NCI-H526 (cell line): Measurements from ENCODE around the gene EFR3B.
"Not testable (repeated sequence)": the region's sequence is repeated elsewhere in the genome, so short reads cannot be mapped to it uniquely, and the experiment has no call there.

Source experiments
- DNase-seq, 2 experiments: peaks; one replicate each; lab custom pipeline; 2025; lab: John Stamatoyannopoulos, UW

Gene EFR3B

DNA sequence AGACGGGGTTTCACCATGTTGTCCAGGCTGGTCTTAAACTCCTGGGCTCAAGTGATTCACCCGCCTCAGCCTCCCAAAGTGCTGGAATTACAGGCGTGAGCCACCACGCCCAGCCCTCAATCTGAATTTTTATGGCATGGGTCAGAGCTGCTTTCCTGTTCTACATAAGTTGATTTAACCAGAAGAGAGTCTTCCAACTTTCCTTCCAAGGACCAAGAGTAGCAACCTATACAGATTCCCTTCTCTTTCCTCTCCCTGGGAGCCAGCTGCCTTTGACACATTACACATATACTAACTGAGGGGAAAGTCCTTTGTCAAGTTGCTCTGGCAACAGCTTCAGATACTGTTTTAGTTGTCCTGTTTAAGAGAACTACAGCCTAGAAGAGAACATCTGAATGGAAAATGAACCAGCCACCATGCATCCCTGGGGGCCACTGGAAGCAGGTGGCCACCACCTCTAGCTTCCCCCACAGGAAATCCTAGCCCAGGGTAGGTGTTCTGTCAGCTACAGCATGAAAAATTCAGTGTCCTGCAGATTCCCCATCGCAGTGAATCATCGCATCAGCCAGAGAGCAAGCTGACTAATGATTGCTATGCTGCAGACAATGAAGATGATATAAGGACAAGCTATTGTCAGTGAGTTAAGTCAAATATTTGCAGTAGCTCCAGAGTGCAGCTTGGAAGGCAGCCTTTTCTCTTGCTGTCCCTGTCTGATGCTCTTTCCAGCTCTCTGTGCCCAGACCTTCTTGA, 63.6 kb downstream of the EFR3B start:
- DNase-seq = no peak

DNA sequence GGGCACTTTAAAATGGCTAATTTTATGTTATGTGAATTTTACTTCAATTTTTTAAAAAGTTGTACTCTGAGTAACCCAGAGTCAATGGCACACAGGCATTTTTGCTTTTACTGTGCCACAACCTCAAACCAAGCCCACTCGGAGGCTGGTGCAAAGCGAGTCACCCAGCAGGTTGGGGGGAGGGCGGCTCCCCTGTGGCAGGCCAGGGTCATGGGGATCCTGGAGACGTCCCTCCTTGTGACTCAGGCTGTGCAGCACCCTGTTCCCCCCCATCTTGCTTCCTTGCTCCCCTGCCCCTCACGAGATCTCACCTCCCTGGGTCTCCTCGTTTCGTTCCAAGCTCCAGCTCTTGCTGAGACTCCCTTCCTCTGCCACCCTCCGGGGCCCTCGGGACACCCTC, 67.9 kb downstream of the EFR3B start:
- DNase-seq = no peak

DNA sequence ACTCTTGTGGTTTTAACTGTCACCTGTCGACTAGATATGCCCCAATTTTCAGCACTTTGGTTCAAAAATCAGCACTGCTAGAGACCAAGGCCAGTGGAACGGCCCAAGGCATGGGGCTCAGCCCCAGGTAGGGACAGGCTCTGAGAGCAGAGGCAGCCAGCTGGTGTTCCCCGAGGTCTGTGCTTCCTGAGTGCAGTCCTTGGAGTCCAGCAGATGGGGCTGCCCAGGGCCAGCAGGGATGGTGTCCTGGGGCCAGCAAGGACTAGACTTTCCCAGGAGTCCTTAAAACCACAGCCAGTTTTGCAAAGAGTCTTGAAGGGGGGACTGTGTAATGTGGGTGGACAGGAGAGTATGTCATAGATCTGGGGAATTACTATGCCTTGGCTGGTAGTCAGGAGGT, 70.2 kb downstream of the EFR3B start:
- DNase-seq = no peak

DNA sequence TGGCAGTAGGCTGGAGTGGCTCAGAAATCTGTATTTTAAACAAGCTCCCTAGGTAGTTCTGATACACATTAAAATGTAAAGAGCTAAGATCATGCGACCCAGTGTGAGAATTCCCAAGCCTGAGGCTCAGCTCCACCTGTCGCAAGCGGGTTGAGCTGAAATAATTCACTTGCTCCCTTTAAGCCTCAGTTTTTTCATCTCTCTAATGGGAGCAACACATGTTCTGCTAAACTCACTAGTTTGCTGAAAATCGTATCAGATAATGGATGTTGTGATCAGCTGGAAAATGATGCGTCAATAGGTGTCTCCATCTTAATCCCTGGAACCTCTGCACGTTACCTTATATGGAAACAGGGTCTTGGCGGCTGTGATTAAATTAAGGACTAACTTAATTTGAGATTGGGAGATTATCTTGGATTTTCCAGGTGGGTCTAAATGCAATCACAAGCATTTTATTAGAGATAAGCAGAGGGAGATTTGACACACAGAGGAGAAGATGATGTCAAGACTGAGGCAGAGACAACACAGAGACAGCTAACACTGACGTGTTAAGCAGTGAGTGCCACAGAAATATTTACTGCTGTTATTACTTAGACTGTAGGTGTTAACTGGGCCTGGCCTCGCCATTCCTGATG, 73.5 kb downstream of the EFR3B start:
- DNase-seq = no peak

DNA sequence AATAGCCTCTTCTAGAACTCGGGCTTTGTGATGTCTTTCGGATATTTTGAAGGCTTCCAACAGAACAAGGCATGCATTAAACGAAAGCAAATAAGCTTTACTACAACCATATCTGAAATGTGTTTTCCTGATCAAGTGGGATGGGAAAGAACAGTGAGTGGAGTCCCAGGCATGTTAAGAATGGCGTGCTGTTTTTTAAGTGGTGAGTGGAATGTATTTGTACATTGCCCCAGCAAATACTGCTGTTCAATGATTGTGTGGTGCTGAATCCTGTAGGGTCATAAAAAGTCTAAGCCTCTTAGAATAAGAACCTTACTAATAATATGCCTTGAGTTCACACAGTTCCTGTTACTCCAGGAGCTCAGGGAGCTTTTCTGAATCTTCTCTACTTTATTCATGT, 74.0 kb downstream of the EFR3B start:
- no peak for DNase-seq

DNA sequence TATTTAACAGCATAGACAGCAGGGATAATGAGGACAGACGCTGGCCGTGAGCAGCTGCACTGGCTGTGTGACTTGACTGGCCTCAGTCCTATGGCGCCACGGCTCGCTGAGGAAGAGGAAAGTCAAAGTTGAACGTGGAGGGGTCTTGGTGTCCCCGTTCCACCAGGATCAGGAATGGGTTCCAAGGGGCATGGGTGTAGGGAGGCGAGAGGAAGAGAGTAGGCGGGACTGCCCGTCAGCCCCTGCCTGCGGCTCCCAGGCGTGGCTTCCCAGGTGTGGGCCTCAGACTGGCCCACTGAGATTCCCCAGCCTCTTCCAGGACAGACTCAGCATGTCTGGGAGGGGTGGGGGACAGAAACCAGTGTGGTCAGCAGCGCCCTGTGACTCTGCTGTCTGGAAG, 75.1 kb downstream of the EFR3B start:
- DNase-seq = no peak

DNA sequence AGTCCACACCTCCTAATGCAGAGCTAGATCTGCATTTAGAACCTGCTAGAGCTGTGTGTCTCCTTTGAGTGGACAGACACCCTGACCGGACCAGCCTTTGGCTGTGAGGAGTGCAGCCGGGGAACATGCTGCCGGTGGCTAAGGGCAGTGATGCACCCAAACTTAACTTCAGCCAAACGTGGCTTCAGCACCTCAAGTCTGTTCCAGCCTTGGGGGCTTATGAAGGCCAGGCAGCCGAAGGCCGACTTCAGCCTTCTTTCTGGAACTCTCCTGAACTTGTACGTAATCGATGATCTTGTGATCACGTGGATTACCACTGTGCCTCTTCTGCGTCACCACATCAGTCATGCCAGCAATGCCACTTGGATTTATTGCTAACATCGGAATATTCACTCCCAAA, 77.4 kb downstream of the EFR3B start:
- DNase-seq = no peak

DNA sequence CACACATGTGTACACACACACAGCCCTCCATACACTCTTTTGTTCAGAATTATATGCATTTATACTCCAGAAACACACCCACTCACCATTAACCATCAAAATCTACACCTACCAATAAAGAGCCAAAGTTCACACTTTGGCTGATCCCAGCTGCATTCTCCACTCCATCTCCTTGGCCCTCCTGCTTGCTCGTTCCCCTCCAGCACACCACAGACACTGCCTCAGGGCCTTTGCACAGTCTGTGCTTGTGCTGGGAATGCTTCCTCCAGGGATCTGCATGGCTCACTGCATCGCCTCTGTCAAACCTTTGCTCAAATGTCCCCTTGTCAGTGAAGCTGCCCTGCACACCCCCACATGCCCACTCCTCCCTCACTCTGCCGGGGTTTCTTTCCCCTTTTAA, 80.5 kb downstream of the EFR3B start:
- DNase-seq = no peak

DNA sequence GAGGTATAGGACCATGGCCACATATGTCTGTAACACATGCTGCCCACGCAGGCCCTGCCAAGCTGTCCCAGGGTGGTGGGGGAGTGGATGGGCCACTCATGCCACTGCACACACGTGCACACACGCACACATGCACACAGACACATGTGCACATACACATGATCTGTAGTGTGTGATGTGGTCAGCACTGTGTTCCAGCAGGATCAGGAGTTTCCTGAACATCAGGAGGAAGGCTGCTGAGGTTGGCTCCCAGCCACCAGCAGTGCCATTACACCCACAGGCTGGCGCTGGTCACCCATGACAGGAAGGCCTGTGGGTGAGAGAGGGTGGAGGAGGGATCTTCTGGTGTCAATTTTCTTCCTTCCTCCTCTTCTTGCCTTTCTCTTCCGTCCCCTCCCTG, 81.8 kb downstream of the EFR3B start:
- DNase-seq = no peak

DNA sequence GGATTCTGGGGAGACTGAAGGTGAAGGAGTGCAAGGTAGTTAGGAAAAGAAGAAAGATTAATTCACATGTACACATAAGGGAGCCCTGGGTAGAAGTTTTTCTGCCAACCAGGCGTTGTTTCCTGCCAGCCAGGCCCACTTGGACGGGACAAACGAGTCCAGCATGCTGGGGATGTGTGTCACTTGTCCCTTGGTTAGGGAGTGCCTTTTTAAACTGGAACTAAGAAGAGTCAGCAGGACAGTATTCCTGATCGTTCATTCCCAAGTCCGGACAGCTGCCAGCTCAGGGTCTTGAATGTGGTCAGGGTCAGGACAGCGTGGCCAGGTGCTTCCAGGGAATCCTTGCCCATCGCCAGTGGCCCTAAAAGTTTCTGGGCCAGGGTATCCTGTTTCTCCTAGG, 83.3 kb downstream of the EFR3B start:
- DNase-seq = no peak

DNA sequence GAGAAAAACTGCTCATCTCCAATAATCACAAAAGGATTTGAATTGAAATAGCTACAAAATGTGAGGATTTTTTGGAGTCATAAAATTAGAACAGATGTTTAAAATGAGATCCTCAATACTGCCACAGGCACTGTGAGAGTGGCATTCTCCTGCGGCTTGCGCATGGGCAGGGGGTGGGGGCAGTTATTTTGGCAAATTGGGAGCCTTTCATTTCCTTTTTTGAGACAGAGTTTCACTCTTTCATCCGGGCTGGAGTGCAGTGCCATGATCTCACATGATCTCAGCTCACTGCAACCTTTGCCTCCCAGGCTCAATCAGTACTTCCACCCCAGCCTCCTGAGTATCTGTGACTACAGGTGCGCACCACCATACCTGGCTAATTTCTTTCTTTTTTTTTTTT, 84.1 kb downstream of the EFR3B start:
- DNase-seq = no peak

DNA sequence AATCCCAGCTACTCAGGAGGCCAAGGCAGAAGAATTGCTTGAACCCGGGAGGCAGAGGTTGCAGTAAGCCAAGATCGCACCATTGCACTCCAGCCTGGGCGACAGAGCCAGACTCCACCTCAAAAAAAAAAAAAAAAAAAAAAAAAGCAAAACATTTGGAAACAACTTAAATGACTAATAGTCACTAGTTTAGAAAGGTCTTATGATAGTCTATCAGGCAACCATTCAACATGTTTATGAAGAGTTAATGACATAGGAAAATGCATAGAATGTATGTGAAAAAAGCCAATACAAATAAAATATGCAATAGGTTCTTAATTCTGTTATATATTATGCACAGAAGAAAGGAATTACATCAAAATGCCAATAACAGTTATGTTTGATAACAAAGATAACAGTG, 85.2 kb downstream of the EFR3B start:
- not testable (repeated sequence) for DNase-seq

DNA sequence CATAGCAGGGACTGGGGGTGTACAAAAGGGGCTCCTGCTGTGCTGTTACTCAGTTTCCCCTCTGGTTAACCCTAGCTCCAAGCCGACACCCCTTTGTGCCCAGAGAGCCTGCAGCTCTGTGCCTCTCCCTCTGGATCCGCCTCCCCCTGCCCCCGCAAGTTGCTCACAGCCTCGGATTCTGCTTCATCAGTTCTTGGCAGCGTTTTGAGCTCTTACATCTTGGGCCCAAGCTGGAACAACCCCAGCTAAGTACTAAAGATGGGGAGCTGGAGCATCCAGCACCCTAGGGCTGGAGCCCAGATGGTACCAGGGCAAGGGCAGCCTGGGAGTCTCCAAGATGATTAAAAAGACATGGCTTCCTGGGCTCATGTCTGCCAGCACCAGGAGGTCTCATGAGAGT, 85.8 kb downstream of the EFR3B start:
- no peak for DNase-seq

DNA sequence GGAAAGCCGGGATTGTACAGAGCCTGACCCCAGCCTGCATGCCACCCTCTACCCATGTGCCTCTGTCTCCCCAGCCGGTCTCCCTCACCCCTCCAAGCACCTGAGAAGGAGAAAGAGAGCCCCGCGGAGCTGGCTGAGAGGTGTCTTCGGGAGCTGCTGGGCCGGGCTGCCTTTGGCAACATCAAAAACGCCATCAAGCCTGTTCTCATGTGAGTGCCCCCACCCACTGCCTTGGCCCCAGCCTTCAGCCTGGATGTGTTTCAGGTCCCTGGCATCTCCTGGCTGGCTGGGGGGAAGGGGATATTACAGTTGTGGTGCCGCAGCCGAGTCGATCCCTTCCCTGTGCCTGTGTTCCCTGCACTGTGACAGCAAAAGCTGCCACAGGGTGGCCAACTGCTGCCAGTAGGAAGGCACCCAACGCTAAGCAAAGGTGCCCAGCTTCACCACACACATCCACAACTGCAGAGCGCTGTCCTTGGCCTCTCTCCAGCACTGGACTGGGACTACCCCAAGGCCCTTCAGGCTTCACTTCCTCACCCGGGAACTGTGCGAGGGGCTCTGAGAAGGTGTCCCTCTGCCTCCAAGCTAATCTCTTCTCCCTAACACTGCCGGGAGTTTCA, 88.1 kb downstream of the EFR3B start:
- peak in 1 of 2 experiments; percentile 5 for DNase-seq

DNA sequence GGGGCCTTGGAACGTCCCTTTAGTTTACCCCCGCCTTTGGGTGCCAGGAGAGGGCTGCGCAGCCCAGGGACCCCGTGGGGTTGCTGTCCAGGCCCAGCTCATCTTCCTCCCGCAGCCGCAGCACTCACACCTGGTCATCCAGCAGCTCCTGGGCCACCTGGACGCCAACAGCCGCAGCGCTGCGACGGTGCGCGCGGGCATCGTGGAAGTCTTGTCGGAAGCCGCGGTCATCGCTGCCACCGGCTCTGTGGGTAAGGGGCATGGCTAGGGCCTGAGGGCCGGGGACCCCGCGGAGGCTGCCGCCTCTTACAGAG, 89.3 kb downstream of the EFR3B start:
- DNase-seq = no peak

DNA sequence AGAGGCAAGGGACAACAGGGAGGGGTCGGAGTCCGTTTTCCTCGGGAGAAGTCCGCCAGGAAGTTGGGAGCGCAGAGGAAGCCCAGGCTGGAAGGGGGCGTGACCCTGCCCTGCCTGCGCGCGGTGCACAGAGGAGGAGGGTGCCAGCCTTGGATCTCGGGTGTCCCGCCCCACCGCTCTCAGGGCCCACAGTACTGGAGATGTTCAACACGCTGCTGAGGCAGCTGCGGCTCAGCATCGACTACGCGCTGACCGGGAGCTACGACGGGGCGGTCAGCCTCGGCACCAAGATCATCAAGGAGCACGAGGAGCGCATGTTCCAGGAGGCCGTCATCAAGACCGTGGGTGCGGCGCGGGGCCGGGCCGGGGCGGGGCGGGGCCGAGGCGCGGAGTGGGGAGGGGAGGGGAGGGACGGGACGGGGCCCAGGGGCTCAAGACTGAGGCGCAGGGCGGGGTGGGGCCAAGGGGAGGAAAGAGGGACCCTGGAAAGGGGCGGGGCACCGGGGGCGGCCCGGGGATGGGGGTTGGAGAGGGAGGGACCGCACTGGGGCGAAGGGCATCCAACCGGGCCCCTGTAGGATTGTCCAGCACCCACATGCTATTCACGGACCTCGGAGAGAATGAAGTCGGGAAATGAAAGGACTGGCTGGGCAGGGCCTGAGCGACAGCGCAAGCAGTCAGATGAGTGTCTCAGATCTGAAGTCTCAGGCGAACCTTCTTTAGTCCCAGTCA, 89.9 kb downstream of the EFR3B start:
- DNase-seq = no peak

DNA sequence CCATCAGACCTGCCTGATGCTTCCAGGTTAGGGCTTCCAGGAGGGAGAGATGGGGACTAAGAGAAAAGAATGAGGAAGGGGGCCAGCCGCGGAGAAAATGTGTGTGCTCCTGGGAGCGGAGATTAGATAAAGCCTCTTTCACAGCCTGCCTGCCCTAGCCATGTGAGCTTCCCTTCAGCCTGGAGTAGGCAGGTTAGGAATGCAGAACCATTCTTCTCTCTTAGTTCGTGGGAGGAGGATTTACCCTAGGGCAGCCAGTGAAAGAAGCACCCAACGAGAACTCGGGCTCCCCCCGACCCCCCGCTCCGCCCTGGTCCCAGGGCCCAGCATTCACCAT, 90.4 kb downstream of the EFR3B start:
- DNase-seq = no peak

DNA sequence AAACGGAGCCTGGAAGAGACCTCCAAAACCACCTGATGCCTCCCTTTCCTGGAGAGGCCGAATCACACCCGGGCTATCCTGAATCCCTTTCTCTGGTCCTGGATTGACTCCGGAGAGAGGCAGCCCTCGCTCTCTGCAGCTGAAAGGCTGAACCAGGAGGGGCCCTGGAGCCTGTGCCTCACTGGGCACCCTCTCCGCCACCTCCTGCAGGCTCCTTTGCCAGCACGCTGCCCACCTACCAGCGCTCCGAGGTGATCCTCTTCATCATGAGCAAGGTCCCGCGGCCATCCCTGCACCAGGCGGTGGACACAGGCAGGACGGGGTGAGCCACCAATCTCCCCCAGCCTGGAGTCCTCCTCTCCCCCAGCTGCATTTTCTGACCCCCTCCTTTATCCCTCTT, 90.8 kb downstream of the EFR3B start:
- DNase-seq = no peak

DNA sequence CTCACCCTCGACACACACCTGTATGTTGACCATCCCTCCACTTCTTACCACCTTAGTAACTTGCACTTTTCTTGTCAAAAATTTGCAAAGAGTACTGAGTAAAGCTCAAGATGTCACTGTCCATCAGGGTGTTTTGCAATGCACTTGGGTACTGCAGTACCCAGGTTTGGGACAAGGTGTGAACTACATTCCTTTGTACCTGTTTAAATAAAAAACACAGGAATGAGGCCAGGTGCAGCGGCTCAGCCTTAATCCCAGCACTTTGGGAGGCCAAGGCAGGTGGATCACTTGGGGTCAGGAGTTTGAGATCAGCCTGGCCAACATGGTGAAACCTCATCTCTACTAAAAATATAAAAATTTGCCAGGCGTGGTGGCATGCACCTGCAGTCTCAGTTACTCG, 98.7 kb downstream of the EFR3B start:
- DNase-seq = not testable (repeated sequence)

DNA sequence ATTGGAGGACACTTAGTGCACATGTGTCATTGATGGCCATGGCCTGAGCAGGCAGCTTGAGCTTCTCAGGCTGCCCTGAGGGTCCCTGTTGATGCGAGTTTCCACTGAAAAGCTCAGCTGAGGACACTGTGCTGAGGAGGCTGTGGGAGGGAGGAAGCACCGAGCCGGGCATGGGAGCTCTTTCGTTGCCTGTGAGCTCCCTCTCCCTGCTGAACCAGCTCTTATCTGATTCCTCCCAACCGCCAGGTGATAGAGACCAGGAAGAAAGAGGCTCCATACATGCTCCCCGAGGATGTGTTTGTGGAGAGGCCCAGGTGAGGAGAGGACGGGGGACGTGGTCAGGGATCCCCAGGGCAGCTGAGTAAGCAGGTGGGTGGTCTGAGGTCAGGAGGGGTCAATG, 99.2 kb downstream of the EFR3B start:
- DNase-seq = no peak

DNA sequence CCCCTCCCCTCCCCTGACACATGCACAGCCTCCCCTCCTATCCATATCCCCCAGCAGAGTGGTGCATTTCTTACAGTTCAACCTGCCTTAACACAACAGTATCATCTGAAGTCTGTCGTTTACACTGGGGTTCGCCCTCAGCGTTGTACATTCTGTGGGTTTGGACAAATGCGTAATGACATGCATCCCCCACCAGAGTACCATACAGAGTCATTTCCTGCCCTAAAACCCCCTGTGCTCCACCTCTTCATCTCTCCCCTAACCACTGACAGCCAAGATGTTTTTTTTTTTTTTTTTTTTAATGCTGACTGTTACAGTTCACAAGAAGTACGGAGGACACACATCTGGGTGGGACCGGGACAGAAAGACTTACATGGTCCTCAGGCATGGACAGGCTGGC, 103.9 kb downstream of the EFR3B start:
- no peak for DNase-seq

DNA sequence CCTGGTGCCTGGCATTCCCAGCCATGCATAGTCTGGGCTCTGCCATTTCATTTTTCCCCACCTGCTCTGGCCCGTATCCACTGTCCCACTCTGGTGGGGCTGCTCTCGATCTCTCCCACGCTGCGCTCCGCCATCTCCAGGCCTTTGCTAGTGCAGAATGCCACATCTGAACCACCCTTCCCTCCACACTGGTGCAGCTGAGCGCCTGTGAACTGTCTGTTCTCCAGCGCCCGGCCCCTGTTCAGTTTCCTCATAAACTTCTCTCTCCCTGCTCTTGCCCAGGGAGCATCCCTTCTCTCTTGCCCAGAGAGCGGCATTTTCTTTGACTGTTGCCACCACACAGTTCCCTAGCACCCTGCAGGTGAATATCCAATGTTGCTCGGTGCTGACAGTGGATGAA, 105.0 kb downstream of the EFR3B start:
- no peak for DNase-seq

DNA sequence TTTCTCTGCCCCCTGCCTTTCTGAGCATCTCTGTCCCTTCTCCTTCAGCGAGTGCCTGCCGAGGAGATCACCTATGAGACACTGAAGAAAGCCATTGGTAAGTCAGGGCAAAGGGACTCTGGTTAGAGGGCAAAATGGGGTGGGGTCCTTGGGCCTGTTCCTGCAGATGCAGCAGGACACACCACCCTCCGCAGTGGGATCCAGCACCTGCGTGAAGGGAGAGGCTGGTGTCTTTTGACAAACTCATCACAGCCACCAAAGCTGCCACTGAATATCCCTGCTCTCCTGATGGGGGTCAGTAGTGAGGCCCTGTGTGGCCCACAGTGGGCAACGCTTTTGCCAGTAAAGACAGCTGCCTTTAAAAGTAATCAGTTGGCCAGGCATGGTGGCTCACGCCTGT, 107.8 kb downstream of the EFR3B start:
- DNase-seq = no peak
